Stimulated activated CD4-positive, alpha-beta T cell treated with anti-CD3 and anti-CD28 coated beads, Interleukin-2, amount 100 ng/mL, for 4 hours (primary cell): Measurements from ENCODE around the gene HPCAL4.
A peak's percentile ranks its signal among the peaks of the same experiment; 100 is the strongest.

Source experiments
- DNase-seq: peaks from one replicate; pipeline ENCODE4 v3.0.0-alpha.2; 2020; ENCODE audit warnings: low read depth

HPCAL4 gene

GRCh38 chr1:39691383-39692151 lies at the start of gene HPCAL4:
TSS of gene HPCAL4 (minus strand) at chr1:39691433. CDS start at chr1:39684603, 6,830 bp downstream.
- DNase-seq: peak; percentile 89

GRCh38 chr1:39738622-39739366 lies 47.6 kb upstream of the HPCAL4 start, which contains the start of gene PPIE:
TSS of gene PPIE (plus strand) at chr1:39738882. CDS start at chr1:39738901, 19 bp downstream.
- DNase-seq: peak; percentile 95

GRCh38 chr1:39737546-39738169 lies 46.4 kb upstream of the HPCAL4 start:
- DNase-seq: no peak

GRCh38 chr1:39735731-39736130 lies 44.5 kb upstream of the HPCAL4 start:
- DNase-seq: no peak

DNA sequence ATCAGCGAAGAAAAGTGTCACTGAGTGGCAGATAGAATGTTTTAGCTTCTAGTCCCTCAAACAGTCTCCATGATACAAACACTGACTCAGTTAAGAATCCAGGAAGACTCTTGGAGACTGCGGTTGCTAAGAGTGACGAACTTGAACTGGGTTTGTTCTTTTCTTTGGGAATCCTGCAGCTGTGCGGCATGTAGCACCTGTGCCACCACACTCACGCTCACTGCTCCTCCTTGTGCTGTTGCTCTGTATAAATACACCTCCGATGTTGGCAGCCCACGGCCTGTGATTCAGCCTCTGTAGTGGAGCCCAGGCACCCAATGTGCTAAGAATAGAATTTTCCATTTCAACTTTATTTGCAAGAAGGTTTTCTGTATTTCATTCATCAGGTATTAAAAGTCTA lies 41.9 kb upstream of the HPCAL4 start:
- DNase-seq: no peak

- DNase-seq: no peak
Measured at GRCh38 chr1:39732730-39733129, 41.5 kb upstream of the HPCAL4 start.

- DNase-seq: no peak
Measured at GRCh38 chr1:39729842-39730241, 38.6 kb upstream of the HPCAL4 start.

DNA sequence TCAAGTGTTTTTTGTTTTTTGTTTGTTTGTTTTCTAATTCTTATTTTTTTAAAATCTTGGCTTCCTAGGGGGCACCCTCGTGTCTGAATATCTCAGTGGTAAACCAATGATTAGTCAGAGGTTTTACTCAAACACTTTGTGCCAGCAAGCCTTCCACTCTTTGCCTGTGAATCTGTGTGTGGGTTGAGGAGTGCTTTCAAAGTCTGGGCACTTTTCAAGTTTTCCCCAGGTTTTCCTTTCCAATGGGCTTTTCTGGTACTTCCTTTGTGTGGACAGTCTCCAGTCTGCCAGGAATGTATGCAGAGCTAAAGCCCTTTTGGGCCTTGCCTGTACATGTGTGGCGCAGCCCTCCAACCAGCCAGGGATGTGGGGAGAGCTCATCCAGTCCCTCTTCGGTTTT lies 37.8 kb upstream of the HPCAL4 start:
- DNase-seq: no peak

DNA sequence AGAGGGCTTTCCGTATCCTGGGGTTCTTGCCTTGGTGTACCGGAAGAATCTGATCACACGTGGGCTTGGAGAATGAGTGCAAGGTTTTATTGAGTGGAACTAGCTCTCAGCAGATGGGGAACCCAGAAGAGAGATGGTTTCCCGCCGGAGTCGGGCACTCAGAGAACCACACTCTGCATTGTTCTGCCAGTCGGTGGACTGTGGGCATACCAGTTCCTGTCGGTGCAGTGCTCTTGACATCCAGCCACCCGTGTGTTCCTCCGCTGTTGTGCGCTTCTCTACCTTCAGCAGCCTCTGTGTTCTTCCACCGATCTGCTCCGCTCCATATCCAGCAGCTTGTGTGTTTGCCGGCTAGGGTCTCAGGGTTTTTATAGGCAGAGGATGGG lies 36.7 kb upstream of the HPCAL4 start:
- no peak for DNase-seq

GRCh38 chr1:39727221-39727931 lies 36.1 kb upstream of the HPCAL4 start:
- no peak for DNase-seq

DNA sequence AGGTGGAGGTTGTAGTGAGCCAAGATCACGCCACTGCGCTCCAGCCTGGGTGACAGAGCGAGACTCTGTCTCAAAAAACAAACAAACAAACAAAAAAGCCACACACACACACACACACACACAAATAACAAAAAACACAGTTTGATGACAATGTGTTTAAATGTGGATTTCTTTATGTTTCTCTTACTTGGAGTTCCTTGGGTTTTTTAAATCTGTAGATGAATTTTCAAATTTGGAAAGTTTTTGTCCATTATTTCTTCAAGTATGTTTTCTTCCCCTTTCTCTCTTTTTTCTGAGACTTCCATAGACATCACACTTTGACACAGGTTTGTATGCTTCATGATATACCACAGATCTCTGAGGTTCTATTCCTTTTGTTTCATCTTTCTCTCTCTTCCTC lies 35.4 kb upstream of the HPCAL4 start:
- DNase-seq: no peak

DNA sequence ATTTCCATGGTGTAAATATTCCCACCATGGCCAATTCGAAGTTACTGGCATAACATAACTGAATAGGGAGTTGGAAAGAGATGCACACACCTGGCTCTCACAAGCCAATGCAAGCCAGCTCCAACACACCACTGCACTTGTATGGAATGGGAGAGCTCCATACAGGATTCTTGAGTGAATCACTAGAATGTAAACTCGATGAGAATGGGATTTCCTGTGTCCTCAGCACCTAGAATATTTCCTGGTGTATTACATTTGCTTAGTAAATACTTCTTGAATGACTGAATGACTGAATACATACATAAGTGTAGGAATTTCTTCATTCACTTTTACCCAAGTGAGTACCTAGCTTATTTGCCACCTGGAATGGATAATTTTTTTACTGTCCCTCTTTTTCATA lies 31.3 kb upstream of the HPCAL4 start:
- no peak for DNase-seq

GRCh38 chr1:39721664-39722063 lies 30.4 kb upstream of the HPCAL4 start:
- DNase-seq: no peak

DNA sequence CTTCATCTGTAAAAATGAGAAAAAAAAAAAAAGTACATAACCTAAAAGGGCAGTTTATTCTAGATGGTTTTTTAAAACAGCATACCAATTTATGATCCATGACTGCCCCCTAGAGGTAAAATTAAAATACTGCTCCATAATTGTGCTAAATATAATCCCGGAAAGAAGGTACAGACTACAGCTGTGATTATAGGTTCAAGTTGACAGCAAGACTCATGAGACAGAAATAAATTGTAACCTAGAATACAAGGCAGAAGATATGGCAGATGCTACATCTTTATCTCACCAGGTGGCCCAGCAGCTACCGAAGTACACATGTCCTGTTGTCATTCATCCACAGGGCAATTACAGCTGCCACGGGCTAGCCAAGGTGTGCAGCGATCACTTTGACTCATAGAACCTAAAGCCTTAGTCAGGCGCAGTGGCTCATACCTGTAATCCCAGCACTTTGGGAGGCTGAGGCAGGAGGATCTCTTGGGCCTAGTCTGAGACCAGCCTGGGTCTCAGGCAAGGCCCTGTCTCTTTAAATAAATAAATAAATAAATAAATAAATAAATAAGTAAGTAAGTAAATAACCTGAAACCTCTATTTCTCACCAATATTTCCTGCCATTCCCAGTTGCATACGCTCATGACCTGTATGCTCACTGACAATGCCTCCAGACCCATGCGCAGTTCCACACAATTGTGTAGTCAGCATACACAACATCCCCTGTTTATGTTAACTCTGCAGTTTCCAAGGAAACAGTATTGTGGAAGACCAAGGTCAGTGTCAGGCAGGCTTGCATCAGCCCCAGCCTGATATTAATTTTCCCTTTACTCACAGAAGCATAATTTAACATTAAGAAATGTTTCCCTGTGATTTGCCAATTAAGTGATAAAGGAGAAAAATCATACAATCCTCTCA lies 29.1 kb upstream of the HPCAL4 start:
- DNase-seq: no peak

- no peak for DNase-seq
Measured at GRCh38 chr1:39717809-39718208, 26.6 kb upstream of the HPCAL4 start.

DNA sequence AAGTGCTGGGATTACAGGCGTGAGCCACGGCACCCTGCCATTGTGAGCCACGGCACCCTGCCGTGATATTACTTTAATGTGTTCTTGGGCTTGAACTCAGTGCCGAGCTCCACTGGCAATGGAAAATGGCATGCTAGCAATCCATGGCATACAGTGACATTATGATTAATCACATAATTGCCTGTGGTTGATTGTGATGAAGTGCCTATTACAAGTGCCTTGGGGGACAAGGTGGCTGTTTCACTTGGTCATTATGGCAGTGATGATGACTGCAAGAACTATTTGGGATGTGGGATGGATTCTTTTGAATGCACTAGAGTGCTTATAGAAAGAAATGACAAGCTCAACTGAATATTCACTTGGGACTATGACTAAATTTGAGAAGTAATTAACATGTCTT lies 22.3 kb upstream of the HPCAL4 start:
- DNase-seq: no peak

GRCh38 chr1:39711966-39712340 lies 20.7 kb upstream of the HPCAL4 start:
- DNase-seq: no peak

GRCh38 chr1:39711104-39711965 lies 20.1 kb upstream of the HPCAL4 start:
- no peak for DNase-seq

DNA sequence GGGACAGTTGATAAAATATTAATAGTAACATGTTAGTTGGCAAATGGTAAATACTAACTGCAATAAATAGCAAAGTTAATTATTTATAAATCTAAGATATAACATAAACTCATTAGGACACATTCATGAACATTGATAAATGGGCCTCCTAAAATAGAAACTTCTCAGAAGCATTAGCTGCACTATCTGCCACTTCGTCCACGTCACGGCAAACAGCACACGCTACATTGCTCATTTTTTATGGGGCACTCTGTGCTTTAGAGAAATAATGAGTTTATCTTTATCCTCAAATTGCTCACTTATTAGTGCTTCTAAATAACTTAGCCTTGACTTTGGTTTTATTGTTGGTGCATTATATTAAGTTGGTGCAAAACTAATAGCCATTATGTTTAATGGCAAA lies 16.3 kb upstream of the HPCAL4 start:
- no peak for DNase-seq

DNA sequence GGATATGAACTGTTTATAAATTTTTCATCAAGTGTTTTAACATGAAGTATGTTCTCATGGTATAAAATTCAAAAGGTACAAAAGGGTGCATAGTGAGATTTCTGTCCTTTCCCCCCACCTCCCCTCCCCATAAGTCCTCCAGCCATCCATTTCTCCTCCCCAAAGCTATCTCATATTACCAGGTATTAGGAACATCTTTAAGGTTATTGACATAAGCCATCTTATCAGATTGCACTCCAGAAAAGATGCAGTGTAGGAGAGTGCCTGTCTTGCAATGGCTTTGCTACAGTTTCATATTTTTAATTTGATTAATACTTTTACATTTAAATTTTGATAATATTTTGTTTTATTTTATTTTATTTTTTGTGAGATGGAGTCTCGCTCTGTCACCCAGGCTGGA lies 13.5 kb upstream of the HPCAL4 start:
- no peak for DNase-seq
